IMR-90 (cell line): ENCODE measurements around the gene LEF1.

ENCODE experiments used
- BHLHE40 ChIP-seq: fragments of 150-350 bp; IDR thresholded peaks from 2 replicates; pipeline ENCODE4 v1.6.1; 2016; ENCODE audit warnings: mild to moderate bottlenecking, low read depth, low read length
- CEBPB ChIP-seq: IDR thresholded peaks from 2 replicates; pipeline ENCODE4 v1.6.1; 2012; ENCODE audit warnings: low read depth, low read length, improper control_type of control experiment
- CTCF ChIP-seq: conservative IDR thresholded peaks from 2 replicates; pipeline ENCODE4 v1.5.1; 2012; ENCODE audit warnings: mild to moderate bottlenecking, low read depth, low read length, improper control_type of control experiment
- ELK1 ChIP-seq: fragments of 150-350 bp; IDR thresholded peaks from 2 replicates; pipeline ENCODE4 v1.6.1; 2016; ENCODE audit warnings: low read depth, mild to moderate bottlenecking, low read length, moderate library complexity, borderline replicate concordance
- FOS ChIP-seq: fragments of 150-350 bp; IDR thresholded peaks from 2 replicates; pipeline ENCODE4 v1.6.1; 2016; ENCODE audit warnings: low read depth, low read length
- MAFK ChIP-seq: IDR thresholded peaks from 2 replicates; pipeline ENCODE4 v1.6.1; 2012; ENCODE audit warnings: low read depth, low read length, improper control_type of control experiment
- MAZ ChIP-seq: IDR thresholded peaks from 2 replicates; pipeline ENCODE4 v1.6.1; 2012; ENCODE audit warnings: low read depth, mild to moderate bottlenecking, low read length, improper control_type of control experiment, moderate library complexity, borderline replicate concordance
- MXI1 ChIP-seq: IDR thresholded peaks from 2 replicates; pipeline ENCODE4 v1.6.1; 2012; ENCODE audit warnings: low read depth, mild to moderate bottlenecking, low read length, moderate library complexity, borderline replicate concordance
- POLR2A ChIP-seq: IDR thresholded peaks from 2 replicates; pipeline ENCODE4 v1.6.1; 2012; ENCODE audit warnings: mild to moderate bottlenecking, low read depth, low read length
- RAD21 ChIP-seq: IDR thresholded peaks from 2 replicates; pipeline ENCODE4 v1.6.1; 2012; ENCODE audit warnings: low read length, improper control_type of control experiment
- RCOR1 ChIP-seq: IDR thresholded peaks from 2 replicates; pipeline ENCODE4 v1.6.1; 2012; ENCODE audit warnings: mild to moderate bottlenecking, low read length, improper control_type of control experiment; ENCODE audit not compliant: insufficient replicate concordance
- RFX5 ChIP-seq: IDR thresholded peaks from 2 replicates; pipeline ENCODE4 v1.8.0; 2012; ENCODE audit warnings: low read depth, mild to moderate bottlenecking, low read length, moderate library complexity
- SMC3 ChIP-seq: fragments of 150-350 bp; IDR thresholded peaks from 2 replicates; pipeline ENCODE4 v1.6.1; 2016; ENCODE audit warnings: low read depth, mild to moderate bottlenecking, antibody characterized with exemption, low read length, moderate library complexity
- USF2 ChIP-seq: fragments of 150-350 bp; IDR thresholded peaks from 2 replicates; pipeline ENCODE4 v1.6.1; 2017; ENCODE audit warnings: mild to moderate bottlenecking, antibody characterized with exemption, low read length, low read depth

- TF ChIP-seq CEBPB (peak; percentile 94), CTCF (no peak), POLR2A (no peak), FOS (0 out of 2 replicates have a peak, but pooled peaks have one; percentile 24), RFX5 (no peak), RCOR1 (no peak), USF2 (no peak), RAD21 (no peak), MAFK (no peak), SMC3 (no peak), MAZ (no peak), MXI1 (no peak), ELK1 (no peak), BHLHE40 (peak; percentile 90)
Measured at GRCh38 chr4:108008721-108009120, 160.0 kb downstream of the LEF1 start.
